ENCODE data around the gene HERC4. TPM values are rescaled to one million over a fixed set of nuclear protein-coding genes. Genes with fewer than 3 reads are reported as not detected.

The HERC4 gene
- total RNA-seq, 2 experiments from 2014 or later = 34.2 to 72.6 TPM

GRCh38 chr10:68043030-68043429 lies 32.1 kb downstream of the HERC4 start:
- DNase-seq (ENCODE audit: low spot score) = no peak
- H3K36me3 ChIP-seq (ENCODE audit: insufficient read depth, low read length) = peaks cover 24% of the 10 kb centered on the region
- no peak overlapping the region for H2AFZ ChIP-seq (ENCODE audit: low read length)
- no peaks in the 10 kb centered on the region; the same call in 1 of the 2 replicates for H3K79me2 ChIP-seq (ENCODE audit: insufficient read depth, low read depth, low read length)
- BruUV-seq (replicated peaks) = no TSS peak
- H3K4me3 ChIP-seq (ENCODE audit: low read depth, low read length, poor library complexity, severe bottlenecking) = no peak overlapping the region
- no peak overlapping the region for H3K4me2 ChIP-seq (ENCODE audit: low read length)
- CTCF ChIA-PET (ENCODE audit: unreplicated experiment) = no interaction called here
- TF ChIP-seq EZH2phosphoT487 (IDR thresholded peaks at IDR 0.05; ENCODE audit: borderline replicate concordance, low read depth, low read length) (no peak), CTCF (conservative IDR thresholded peaks at IDR 0.05; ENCODE audit: low read length) (no peak)
- intact Hi-C loops (cut with micrococcal nuclease; ENCODE audit: unreplicated experiment) = no loop called here
- POLR2A ChIA-PET = interaction anchor here (0.8 kb wide), 1 partner anchor 9 kb away, joined by 6 read pairs; no protein-coding TSS in a partner anchor
- H3K27ac ChIP-seq (ENCODE audit: low read depth, low read length, poor library complexity, severe bottlenecking) = no peak overlapping the region
- no peaks in the 10 kb centered on the region for H3K9me2 ChIP-seq (ENCODE audit: insufficient read depth, low read length)
- no peaks in the 10 kb centered on the region for H4K20me1 ChIP-seq (ENCODE audit: insufficient read depth, low read length)
- H3K4me1 ChIP-seq (ENCODE audit: insufficient read depth, low read length, poor library complexity, severe bottlenecking) = peaks cover 19% of the 10 kb centered on the region
- H3K9me3 ChIP-seq (ENCODE audit: low read length) = no peaks in the 10 kb centered on the region

- Histone ChIP-seq H3K4me1 (ENCODE audit: insufficient read depth, low read length, poor library complexity, severe bottlenecking) (no peaks in the 10 kb centered on the region), H3K9me3 (ENCODE audit: low read length) (no peaks in the 10 kb centered on the region), H3K4me2 (ENCODE audit: low read length) (no peak overlapping the region), H3K27ac (ENCODE audit: low read depth, low read length, poor library complexity, severe bottlenecking) (no peak overlapping the region), H3K9me2 (ENCODE audit: insufficient read depth, low read length) (no peaks in the 10 kb centered on the region), H3K79me2 (ENCODE audit: insufficient read depth, low read depth, low read length) (no peaks in the 10 kb centered on the region), H4K20me1 (ENCODE audit: insufficient read depth, low read length) (no peaks in the 10 kb centered on the region), H3K4me3 (ENCODE audit: low read depth, low read length, poor library complexity, severe bottlenecking) (no peak overlapping the region), H3K36me3 (ENCODE audit: insufficient read depth, low read length) (peaks cover 47% of the 10 kb centered on the region), H2AFZ (ENCODE audit: low read length) (no peak overlapping the region)
- intact Hi-C loops (cut with micrococcal nuclease; ENCODE audit: unreplicated experiment) = no loop called here
- ChIA-PET POLR2A (interaction anchor here (0.5 to 1.2 kb wide), 3 partner anchors 37 to 156 kb away, joined by 3 read pairs; no protein-coding TSS in a partner anchor), CTCF (ENCODE audit: unreplicated experiment) (no interaction called here)
- DNase-seq (ENCODE audit: low spot score) = no peak
- TF ChIP-seq CTCF (conservative IDR thresholded peaks at IDR 0.05; ENCODE audit: low read length) (no peak), EZH2phosphoT487 (IDR thresholded peaks at IDR 0.05; ENCODE audit: borderline replicate concordance, low read depth, low read length) (no peak)
- no TSS peak for BruUV-seq (replicated peaks)
These were observed 43.0 kb downstream of the HERC4 start for GRCh38 chr10:68032113-68032512.

- H3K4me3 ChIP-seq (ENCODE audit: low read depth, low read length, poor library complexity, severe bottlenecking) = no peak overlapping the region
- ChIA-PET POLR2A (no interaction called here), CTCF (ENCODE audit: unreplicated experiment) (no interaction called here)
- no peak overlapping the region for H3K4me2 ChIP-seq (ENCODE audit: low read length)
- BruUV-seq (replicated peaks) = no TSS peak
- H4K20me1 ChIP-seq (ENCODE audit: insufficient read depth, low read length) = no peaks in the 10 kb centered on the region
- H3K36me3 ChIP-seq (ENCODE audit: insufficient read depth, low read length) = peaks cover 55% of the 10 kb centered on the region
- TF ChIP-seq CTCF (conservative IDR thresholded peaks at IDR 0.05; ENCODE audit: low read length) = no peak
- TF ChIP-seq EZH2phosphoT487 (IDR thresholded peaks at IDR 0.05; ENCODE audit: borderline replicate concordance, low read depth, low read length) = no peak
- no peak for DNase-seq (ENCODE audit: low spot score)
- no peaks in the 10 kb centered on the region for H3K4me1 ChIP-seq (ENCODE audit: insufficient read depth, low read length, poor library complexity, severe bottlenecking)
- H3K79me2 ChIP-seq (ENCODE audit: insufficient read depth, low read depth, low read length) = no peaks in the 10 kb centered on the region
- no peaks in the 10 kb centered on the region for H3K9me2 ChIP-seq (ENCODE audit: insufficient read depth, low read length)
- intact Hi-C loops (cut with micrococcal nuclease; ENCODE audit: unreplicated experiment) = no loop called here
- H2AFZ ChIP-seq (ENCODE audit: low read length) = no peak overlapping the region
- H3K9me3 ChIP-seq (ENCODE audit: low read length) = no peaks in the 10 kb centered on the region
- no peak overlapping the region for H3K27ac ChIP-seq (ENCODE audit: low read depth, low read length, poor library complexity, severe bottlenecking)
These were observed 47.7 kb downstream of the HERC4 start for GRCh38 chr10:68027429-68027828.
